Cardiac muscle cell (in vitro differentiated cells and primary cell): ENCODE data around the gene GTPBP2. TPM values are rescaled to one million over a fixed set of nuclear protein-coding genes. Genes with fewer than 3 reads are reported as not detected.
A peak's percentile ranks its signal among the peaks of the same experiment; 100 is the strongest.

Experiments
- DNase-seq, 2 donors: peaks; one replicate each; pipeline versions ENCODE4 v3.0.0 to v3.0.0-alpha.2; 2010 to 2017; ENCODE audit warnings: low read depth in 1 of 2, low spot score in 1 of 2
- H3K27ac ChIP-seq: fragments of 200-600 bp; sonication (generic); 2 replicates; pipeline ENCODE4 v1.5.1; 2016
- H3K27me3 ChIP-seq: fragments of 200-600 bp; sonication (generic); 2 replicates; pipeline ENCODE4 v1.6.0; 2016; ENCODE audit warnings: control low read depth
- H3K36me3 ChIP-seq: fragments of 200-600 bp; sonication (generic); 2 replicates; pipeline ENCODE4 v1.5.1; 2016; ENCODE audit warnings: control low read depth
- H3K4me1 ChIP-seq: fragments of 200-600 bp; sonication (generic); 2 replicates; pipeline ENCODE4 v1.8.1; 2017; ENCODE audit warnings: low read depth, mild to moderate bottlenecking, mixed run types
- H3K4me3 ChIP-seq: fragments of 200-600 bp; sonication (generic); 2 replicates; pipeline ENCODE4 v1.5.1; 2016; ENCODE audit warnings: mild to moderate bottlenecking
- H3K9me3 ChIP-seq: fragments of 200-600 bp; sonication (generic); 2 replicates; pipeline ENCODE4 v1.5.1; 2017; ENCODE audit warnings: low read depth, mild to moderate bottlenecking, control low read depth
- polyA plus RNA-seq: library from polyadenylated mRNA; unstranded; fragments of >200 nt; fragmentation: Nextera tagmentation; extraction: Ambion mirVana; gene quantifications from 2 replicates; pipeline ENCODE4 v1.2.1, GENCODE V29; 2016
- total RNA-seq: library from RNA; depleted of rRNA; stranded (reverse); fragments of >200 nt; gene quantifications from 2 replicates; pipeline ENCODE4 v1.2.3, GENCODE V29; 2016
- TF ChIP-seq, protein P1 (sequence below): IDR thresholded peaks from 2 replicates; pipeline ENCODE4 v1.5.1; 2012; ENCODE audit warnings: low read depth, mild to moderate bottlenecking, low read length

Gene GTPBP2, protein sequence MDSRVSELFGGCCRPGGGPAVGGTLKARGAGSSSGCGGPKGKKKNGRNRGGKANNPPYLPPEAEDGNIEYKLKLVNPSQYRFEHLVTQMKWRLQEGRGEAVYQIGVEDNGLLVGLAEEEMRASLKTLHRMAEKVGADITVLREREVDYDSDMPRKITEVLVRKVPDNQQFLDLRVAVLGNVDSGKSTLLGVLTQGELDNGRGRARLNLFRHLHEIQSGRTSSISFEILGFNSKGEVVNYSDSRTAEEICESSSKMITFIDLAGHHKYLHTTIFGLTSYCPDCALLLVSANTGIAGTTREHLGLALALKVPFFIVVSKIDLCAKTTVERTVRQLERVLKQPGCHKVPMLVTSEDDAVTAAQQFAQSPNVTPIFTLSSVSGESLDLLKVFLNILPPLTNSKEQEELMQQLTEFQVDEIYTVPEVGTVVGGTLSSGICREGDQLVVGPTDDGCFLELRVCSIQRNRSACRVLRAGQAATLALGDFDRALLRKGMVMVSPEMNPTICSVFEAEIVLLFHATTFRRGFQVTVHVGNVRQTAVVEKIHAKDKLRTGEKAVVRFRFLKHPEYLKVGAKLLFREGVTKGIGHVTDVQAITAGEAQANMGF
- 48.8 and 63.6 TPM in 2 replicates for total RNA-seq
- polyA plus RNA-seq: 16.4 and 22.8 TPM in 2 replicates

DNA sequence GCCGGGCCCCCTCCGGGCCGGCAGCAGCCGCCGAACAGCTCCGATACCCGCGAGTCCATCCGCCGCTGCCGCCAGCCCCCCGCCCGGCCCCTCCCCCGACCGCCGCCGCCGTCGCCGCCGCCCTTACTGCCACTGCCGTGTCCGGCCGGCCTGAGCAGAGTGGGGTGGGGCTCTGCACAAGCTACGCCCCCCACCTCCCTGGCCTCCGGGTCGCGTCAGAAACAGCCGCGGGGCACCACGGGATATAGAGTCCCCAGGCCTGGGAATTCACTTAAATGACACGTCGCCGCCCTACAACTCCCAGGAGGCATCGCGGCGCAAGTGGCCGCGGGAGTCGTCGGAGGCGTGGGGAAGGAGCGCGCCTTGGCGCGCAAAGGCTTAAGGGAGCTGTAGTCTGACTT is at the start of gene GTPBP2:
Gene GTPBP2 (minus strand): TSS at position 161 of the 401 bp plus-strand sequence. CDS start 102 bp downstream, at position 59.
- Histone ChIP-seq H3K27me3 (no peaks in the 10 kb centered on the region), H3K36me3 (peaks cover 10% of the 10 kb centered on the region), H3K4me1 (peaks cover 14% of the 10 kb centered on the region), H3K9me3 (no peaks in the 10 kb centered on the region), H3K4me3 (peak within 1 kb of the TSS; percentile 84), H3K27ac (peak within 1 kb of the TSS; percentile 92)
- TF ChIP-seq, protein P1, sequence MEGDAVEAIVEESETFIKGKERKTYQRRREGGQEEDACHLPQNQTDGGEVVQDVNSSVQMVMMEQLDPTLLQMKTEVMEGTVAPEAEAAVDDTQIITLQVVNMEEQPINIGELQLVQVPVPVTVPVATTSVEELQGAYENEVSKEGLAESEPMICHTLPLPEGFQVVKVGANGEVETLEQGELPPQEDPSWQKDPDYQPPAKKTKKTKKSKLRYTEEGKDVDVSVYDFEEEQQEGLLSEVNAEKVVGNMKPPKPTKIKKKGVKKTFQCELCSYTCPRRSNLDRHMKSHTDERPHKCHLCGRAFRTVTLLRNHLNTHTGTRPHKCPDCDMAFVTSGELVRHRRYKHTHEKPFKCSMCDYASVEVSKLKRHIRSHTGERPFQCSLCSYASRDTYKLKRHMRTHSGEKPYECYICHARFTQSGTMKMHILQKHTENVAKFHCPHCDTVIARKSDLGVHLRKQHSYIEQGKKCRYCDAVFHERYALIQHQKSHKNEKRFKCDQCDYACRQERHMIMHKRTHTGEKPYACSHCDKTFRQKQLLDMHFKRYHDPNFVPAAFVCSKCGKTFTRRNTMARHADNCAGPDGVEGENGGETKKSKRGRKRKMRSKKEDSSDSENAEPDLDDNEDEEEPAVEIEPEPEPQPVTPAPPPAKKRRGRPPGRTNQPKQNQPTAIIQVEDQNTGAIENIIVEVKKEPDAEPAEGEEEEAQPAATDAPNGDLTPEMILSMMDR: no peak
- DNase-seq: peak; percentile 100

DNA sequence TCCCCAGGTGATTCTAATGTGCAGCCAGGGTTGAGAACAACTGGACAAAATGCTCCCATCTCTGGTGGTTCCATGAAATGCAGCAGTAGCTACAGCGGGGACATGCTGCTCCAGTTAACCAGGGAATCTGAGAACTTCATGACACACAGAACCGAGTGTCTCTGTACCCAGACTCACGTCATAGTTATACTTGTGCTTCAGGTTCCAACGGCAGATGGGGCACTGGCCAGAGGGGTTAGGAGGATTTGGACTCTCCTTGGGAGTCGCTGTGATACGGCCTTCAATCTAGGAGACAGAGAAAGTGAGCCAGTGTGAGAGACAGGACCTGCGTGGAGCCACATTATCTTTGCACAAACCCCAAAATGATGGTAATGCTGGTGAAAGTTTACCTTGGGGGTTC is 49.3 kb upstream of the GTPBP2 start:
- H3K9me3 ChIP-seq: no peaks in the 10 kb centered on the region
- TF ChIP-seq, protein P1: no peak
- peaks cover 29% of the 10 kb centered on the region for H3K36me3 ChIP-seq
- H3K27ac ChIP-seq: no peak overlapping the region
- H3K27me3 ChIP-seq: no peaks in the 10 kb centered on the region
- H3K4me1 ChIP-seq: no peaks in the 10 kb centered on the region
- H3K4me3 ChIP-seq: no peak overlapping the region
- DNase-seq: no peak

DNA sequence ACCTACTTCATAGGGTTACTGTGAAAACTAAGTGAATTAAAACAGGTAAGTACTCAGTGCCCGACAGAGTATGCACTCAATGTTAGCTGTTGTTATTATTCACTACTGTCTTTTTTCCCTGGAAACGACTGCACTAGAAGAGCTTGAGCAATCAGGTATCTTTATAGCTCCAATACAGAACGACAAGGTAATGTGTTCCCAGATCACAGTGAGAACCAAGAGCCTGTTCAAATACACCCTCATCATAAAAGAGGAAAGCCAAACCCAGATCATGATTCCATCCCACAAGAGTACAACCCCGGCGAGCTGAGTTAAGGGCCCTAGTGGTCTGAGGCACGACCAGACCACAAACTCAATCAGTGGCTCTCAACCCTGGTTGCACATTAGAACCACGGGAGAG is 48.7 kb upstream of the GTPBP2 start:
- no peak for DNase-seq
- Histone ChIP-seq H3K4me1 (no peaks in the 10 kb centered on the region), H3K36me3 (peaks cover 29% of the 10 kb centered on the region), H3K27me3 (no peaks in the 10 kb centered on the region), H3K27ac (no peak overlapping the region), H3K4me3 (no peak overlapping the region), H3K9me3 (no peaks in the 10 kb centered on the region)
- TF ChIP-seq, protein P1: no peak

DNA sequence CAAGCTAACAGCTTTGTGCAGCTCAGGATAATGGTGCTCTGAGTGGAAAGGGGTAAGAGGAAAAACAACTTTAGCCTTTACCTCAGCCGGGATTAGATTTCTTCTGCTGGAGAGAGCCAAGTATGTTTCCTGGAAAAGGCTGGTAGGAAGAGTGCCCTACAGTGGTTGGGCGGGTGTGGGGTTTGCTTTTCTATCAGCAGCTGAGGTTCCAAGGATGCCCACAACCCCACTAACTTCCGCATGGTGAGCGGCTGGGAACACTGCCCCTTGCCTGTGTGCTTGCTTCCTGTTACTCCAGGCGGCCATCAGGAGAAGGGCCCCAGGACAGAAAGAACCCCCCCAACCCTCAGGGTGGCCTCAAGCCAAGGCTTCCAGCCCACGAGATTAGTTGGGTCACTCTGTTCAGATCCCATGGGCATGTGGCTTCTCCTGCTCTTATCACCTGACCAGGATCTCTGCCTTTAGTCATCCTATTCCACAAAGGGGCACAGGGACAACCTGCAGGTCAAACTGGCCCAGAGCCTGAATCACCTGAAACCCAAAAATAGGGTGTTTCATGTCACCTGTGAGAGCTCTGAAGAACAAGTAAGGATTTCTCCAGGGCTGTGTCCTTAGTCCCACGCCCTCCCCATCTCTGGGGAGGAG is 48.0 kb upstream of the GTPBP2 start:
- Histone ChIP-seq H3K9me3 (no peaks in the 10 kb centered on the region), H3K36me3 (peaks cover 29% of the 10 kb centered on the region), H3K27me3 (no peaks in the 10 kb centered on the region), H3K4me1 (no peaks in the 10 kb centered on the region), H3K4me3 (no peak overlapping the region), H3K27ac (no peak overlapping the region)
- TF ChIP-seq, protein P1: no peak
- DNase-seq: no peak

DNA sequence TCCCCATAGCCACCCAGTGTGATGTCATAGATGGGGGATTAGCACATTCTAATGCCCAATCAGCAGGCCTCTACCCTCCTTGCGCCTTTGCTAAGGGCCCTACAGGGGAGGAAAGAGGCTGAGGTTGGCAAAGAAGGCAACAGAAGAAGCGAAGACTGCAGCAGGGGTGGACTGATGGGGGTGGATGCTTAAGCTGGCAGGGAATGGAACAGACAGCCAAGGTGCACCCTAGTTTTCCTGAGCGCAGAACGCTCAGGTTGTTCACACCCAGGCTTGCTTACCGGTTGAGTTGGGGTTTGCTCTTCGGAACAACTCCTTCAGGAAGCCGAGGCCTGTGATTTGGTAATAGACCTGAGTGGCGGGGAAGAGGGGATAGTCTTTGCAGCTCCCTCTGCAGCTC is 45.9 kb upstream of the GTPBP2 start:
- Histone ChIP-seq H3K4me1 (peaks cover 6% of the 10 kb centered on the region), H3K9me3 (no peaks in the 10 kb centered on the region), H3K4me3 (no peak overlapping the region), H3K36me3 (peaks cover 35% of the 10 kb centered on the region), H3K27me3 (no peaks in the 10 kb centered on the region), H3K27ac (no peak overlapping the region)
- no peak for DNase-seq
- TF ChIP-seq, protein P1: no peak
